ENCODE measurements around the gene ACAP1.

DNA sequence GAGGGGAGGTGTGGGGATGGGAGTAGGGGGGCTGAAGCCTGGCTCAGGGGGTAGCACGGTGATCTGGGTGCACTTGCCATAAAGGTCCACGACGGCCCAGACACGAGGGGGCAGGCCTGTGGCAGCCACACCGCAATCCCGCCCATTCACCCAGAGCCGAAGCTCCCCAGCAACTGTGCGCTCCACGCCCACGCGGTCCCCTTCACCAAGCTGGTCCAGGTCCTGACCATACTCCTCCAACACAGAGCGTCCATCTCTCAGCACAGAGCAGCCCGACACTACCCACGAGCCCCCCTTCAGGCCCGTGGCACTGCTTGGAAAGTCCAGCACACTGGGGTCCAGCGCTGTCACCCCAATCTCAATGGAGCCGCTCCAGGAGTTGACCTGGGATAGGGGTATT is 8.8 kb upstream of the ACAP1 start:
- TF ChIP-seq, protein P1, sequence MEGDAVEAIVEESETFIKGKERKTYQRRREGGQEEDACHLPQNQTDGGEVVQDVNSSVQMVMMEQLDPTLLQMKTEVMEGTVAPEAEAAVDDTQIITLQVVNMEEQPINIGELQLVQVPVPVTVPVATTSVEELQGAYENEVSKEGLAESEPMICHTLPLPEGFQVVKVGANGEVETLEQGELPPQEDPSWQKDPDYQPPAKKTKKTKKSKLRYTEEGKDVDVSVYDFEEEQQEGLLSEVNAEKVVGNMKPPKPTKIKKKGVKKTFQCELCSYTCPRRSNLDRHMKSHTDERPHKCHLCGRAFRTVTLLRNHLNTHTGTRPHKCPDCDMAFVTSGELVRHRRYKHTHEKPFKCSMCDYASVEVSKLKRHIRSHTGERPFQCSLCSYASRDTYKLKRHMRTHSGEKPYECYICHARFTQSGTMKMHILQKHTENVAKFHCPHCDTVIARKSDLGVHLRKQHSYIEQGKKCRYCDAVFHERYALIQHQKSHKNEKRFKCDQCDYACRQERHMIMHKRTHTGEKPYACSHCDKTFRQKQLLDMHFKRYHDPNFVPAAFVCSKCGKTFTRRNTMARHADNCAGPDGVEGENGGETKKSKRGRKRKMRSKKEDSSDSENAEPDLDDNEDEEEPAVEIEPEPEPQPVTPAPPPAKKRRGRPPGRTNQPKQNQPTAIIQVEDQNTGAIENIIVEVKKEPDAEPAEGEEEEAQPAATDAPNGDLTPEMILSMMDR (conservative IDR thresholded peaks at IDR 0.05) = no peak
- no peak for TF ChIP-seq ZFX (IDR thresholded peaks at IDR 0.05)
